WTC11 (cell line): ENCODE measurements around the gene MACC1. TPM values are rescaled to one million over a fixed set of nuclear protein-coding genes. Genes with fewer than 3 reads are reported as not detected.

Experiments used
- ATAC-seq: fragments of 200-7000 bp; cut with Tn5 transposase; 2 replicates; pipeline ENCODE4 v1.10.0; 2021; ENCODE audit warnings: mild to moderate bottlenecking, moderate library complexity
- CTCF ChIA-PET: fragments of 300-600 bp; sonication (Branson Sonifier 250); formaldehyde crosslinking; loops from one replicate; lab custom pipeline; 2021; ENCODE audit warnings: antibody characterized with exemption; lab: Charles Lee
- POLR2A ChIA-PET: fragments of 350-600 bp; sonication (Branson Sonifier 250); formaldehyde crosslinking; loops from one replicate; lab custom pipeline; 2021; ENCODE audit warnings: antibody characterized with exemption; lab: Charles Lee
- DNase-seq: peaks from one replicate; pipeline ENCODE4 v3.0.0; 2021; ENCODE audit warnings: low spot score
- H3K27ac Mint-ChIP-seq: 2 replicates; pipeline ENCODE4 v1.8.0; 2021; ENCODE audit warnings: mixed read lengths
- H3K27me3 Mint-ChIP-seq: 2 replicates; pipeline ENCODE4 v1.8.0; 2021; ENCODE audit warnings: low read depth, mild to moderate bottlenecking, moderate library complexity, mixed read lengths
- H3K36me3 Mint-ChIP-seq: 2 replicates; pipeline ENCODE4 v1.8.0; 2021; ENCODE audit warnings: mixed read lengths
- H3K4me1 Mint-ChIP-seq: 2 replicates; pipeline ENCODE4 v1.8.0; 2022; ENCODE audit warnings: mixed read lengths
- H3K4me3 Mint-ChIP-seq: 2 replicates; pipeline ENCODE4 v1.8.0; 2021; ENCODE audit warnings: mild to moderate bottlenecking, moderate library complexity, mixed read lengths
- H3K9me3 Mint-ChIP-seq: 2 replicates; pipeline ENCODE4 v1.8.0; 2021; ENCODE audit warnings: mixed read lengths
- AR ChIP-seq: fragments of 250-450 bp; sonication (Bioruptor Pico); IDR thresholded peaks from 2 replicates; pipeline ENCODE4 v1.9.0; 2021; ENCODE audit warnings: mild to moderate bottlenecking
- ARID4B ChIP-seq: sonication (generic); formaldehyde crosslinking; IDR thresholded peaks from 2 replicates; pipeline ENCODE4 v1.8.0; 2023; ENCODE audit warnings: missing genetic modification reagents, mild to moderate bottlenecking, borderline replicate concordance
- ATF3 ChIP-seq: sonication (generic); formaldehyde crosslinking; conservative IDR thresholded peaks from 2 replicates; pipeline ENCODE4 v1.8.1; 2022; ENCODE audit warnings: mild to moderate bottlenecking, missing genetic modification reagents
- CTCF ChIP-seq: fragments of 200-600 bp; IDR thresholded peaks from 2 replicates; pipeline ENCODE4 v1.8.0; 2022; ENCODE audit warnings: antibody characterized with exemption
- E2F4 ChIP-seq: sonication (generic); formaldehyde crosslinking; IDR thresholded peaks from 2 replicates; pipeline ENCODE4 v1.8.1; 2022; ENCODE audit warnings: low read depth, mild to moderate bottlenecking, moderate library complexity, missing genetic modification reagents, borderline replicate concordance
- NFATC4 ChIP-seq: fragments of 250-450 bp; sonication (Bioruptor Pico); IDR thresholded peaks from 2 replicates; pipeline ENCODE4 v1.9.0; 2021; ENCODE audit warnings: mild to moderate bottlenecking
- NFE2L1 ChIP-seq: sonication (generic); formaldehyde crosslinking; IDR thresholded peaks from 2 replicates; pipeline ENCODE4 v1.8.1; 2023; ENCODE audit warnings: missing genetic modification reagents
- SMAD3 ChIP-seq: sonication (generic); formaldehyde crosslinking; IDR thresholded peaks from 2 replicates; pipeline ENCODE4 v1.8.0; 2022; ENCODE audit warnings: missing genetic modification reagents, mild to moderate bottlenecking, borderline replicate concordance
- ZMAT4 ChIP-seq: fragments of 250-450 bp; sonication (Bioruptor Pico); IDR thresholded peaks from 2 replicates; pipeline ENCODE4 v1.9.0; 2021; ENCODE audit warnings: mild to moderate bottlenecking
- ZSCAN18 ChIP-seq: fragments of 250-450 bp; sonication (Bioruptor Pico); IDR thresholded peaks from 2 replicates; pipeline ENCODE4 v2.1.2; 2022; ENCODE audit warnings: mild to moderate bottlenecking, moderate library complexity
- total RNA-seq: library from RNA; stranded (reverse); gene quantifications from 3 replicates; pipeline ENCODE4 v1.2.3, GENCODE V29; 2021

MACC1 gene
- total RNA-seq, 1 experiment from 2014 or later, result 14.6 TPM

- no peak for DNase-seq
- TF ChIP-seq ARID4B (CRISPR knock-in tag) (no peak), CTCF (no peak), ZSCAN18 (no peak), ATF3 (CRISPR knock-in tag) (no peak)
- TF ChIP-seq, all 79 proteins: peak for 0
- CTCF ChIA-PET, result no interaction called here
- POLR2A ChIA-PET, result no interaction called here
- ATAC-seq, result no peak
- H3K27ac Mint-ChIP-seq, result no peak overlapping the region
- H3K9me3 Mint-ChIP-seq, result no peaks in the 10 kb centered on the region
- no peaks in the 10 kb centered on the region for H3K36me3 Mint-ChIP-seq
- peaks cover 35% of the 10 kb centered on the region for H3K4me1 Mint-ChIP-seq
- H3K4me3 Mint-ChIP-seq, result no peak overlapping the region
- H3K27me3 Mint-ChIP-seq, result no peaks in the 10 kb centered on the region
Observed at GRCh38 chr7:20222219-20222828, 5.1 kb upstream of the MACC1 start.

- Mint-ChIP-seq H3K36me3 (no peaks in the 10 kb centered on the region), H3K4me1 (peaks cover 41% of the 10 kb centered on the region), H3K9me3 (no peaks in the 10 kb centered on the region), H3K27me3 (no peaks in the 10 kb centered on the region), H3K4me3 (no peak overlapping the region), H3K27ac (peak overlapping the region; percentile 25; the same call in 1 of the 2 replicates)
- CTCF ChIA-PET, result interaction anchor here (0.8 kb wide), 1 partner anchor 46 kb away, joined by 3 read pairs; no protein-coding TSS in a partner anchor
- POLR2A ChIA-PET, result no interaction called here
- TF ChIP-seq CTCF (no peak), SMAD3 (CRISPR knock-in tag) (no peak), NFE2L1 (CRISPR knock-in tag) (no peak), AR (CRISPR knock-in tag) (no peak), E2F4 (CRISPR knock-in tag) (no peak), ZMAT4 (CRISPR knock-in tag) (no peak), NFATC4 (CRISPR knock-in tag) (no peak)
- ATAC-seq (no peak), DNase-seq (no peak)
Observed at GRCh38 chr7:20220921-20221547, 3.9 kb upstream of the MACC1 start.
